Measurements from ENCODE around the gene CALCOCO1.
A peak's percentile ranks its signal among the peaks of the same experiment; 100 is the strongest.

CALCOCO1 gene

GRCh38 chr12:53751336-53752191, 24.3 kb upstream of the CALCOCO1 start, which contains the start of gene CISTR:
CISTR (minus strand) TSS chr12:53751979.
- DNase-seq (ENCODE audit: low spot score), result no peak

- DNase-seq (ENCODE audit: low spot score), result no peak
Observed at GRCh38 chr12:53750812-53751335, 23.6 kb upstream of the CALCOCO1 start.

- DNase-seq (ENCODE audit: low spot score), result no peak
Observed at GRCh38 chr12:53749986-53750811, 22.9 kb upstream of the CALCOCO1 start.

- no peak for DNase-seq (ENCODE audit: low spot score)
Observed at GRCh38 chr12:53748072-53748840, 21.0 kb upstream of the CALCOCO1 start.

- DNase-seq (ENCODE audit: low spot score), result no peak
Observed at GRCh38 chr12:53747095-53747494, 19.8 kb upstream of the CALCOCO1 start.

GRCh38 chr12:53746592-53747092, 19.4 kb upstream of the CALCOCO1 start:
- DNase-seq (ENCODE audit: low spot score), result peak; percentile 90

GRCh38 chr12:53744751-53745150, 17.5 kb upstream of the CALCOCO1 start:
- DNase-seq (ENCODE audit: low spot score), result no peak

GRCh38 chr12:53744130-53744441, 16.8 kb upstream of the CALCOCO1 start:
- no peak for DNase-seq (ENCODE audit: low spot score)

GRCh38 chr12:53743266-53744129, 16.2 kb upstream of the CALCOCO1 start:
- DNase-seq (ENCODE audit: low spot score), result peak; percentile 60

- DNase-seq (ENCODE audit: low spot score), result no peak
Observed at GRCh38 chr12:53740130-53740491, 12.9 kb upstream of the CALCOCO1 start.

- DNase-seq (ENCODE audit: low spot score), result no peak
Observed at GRCh38 chr12:53739214-53740129, 12.2 kb upstream of the CALCOCO1 start.

- no peak for DNase-seq (ENCODE audit: low spot score)
Observed at GRCh38 chr12:53738406-53739213, 11.4 kb upstream of the CALCOCO1 start.

GRCh38 chr12:53737951-53738405, 10.7 kb upstream of the CALCOCO1 start:
- DNase-seq (ENCODE audit: low spot score), result no peak

GRCh38 chr12:53737093-53737808, 10.0 kb upstream of the CALCOCO1 start:
- no peak for DNase-seq (ENCODE audit: low spot score)

- no peak for DNase-seq (ENCODE audit: low spot score)
Observed at GRCh38 chr12:53736592-53736991, 9.3 kb upstream of the CALCOCO1 start.

GRCh38 chr12:53735556-53735955, 8.3 kb upstream of the CALCOCO1 start:
- DNase-seq (ENCODE audit: low spot score), result no peak

GRCh38 chr12:53734425-53734824, 7.2 kb upstream of the CALCOCO1 start:
- no peak for DNase-seq (ENCODE audit: low spot score)

GRCh38 chr12:53733807-53734200, 6.6 kb upstream of the CALCOCO1 start:
- no peak for DNase-seq (ENCODE audit: low spot score)
